Measurements from ENCODE around the gene TBC1D12. TPM values are rescaled to one million over a fixed set of nuclear protein-coding genes. Genes with fewer than 3 reads are reported as not detected.

TBC1D12 gene
- total and polyA plus RNA-seq, 8 donors, result 9.7 to 22.7 (median 18.3) TPM

DNA sequence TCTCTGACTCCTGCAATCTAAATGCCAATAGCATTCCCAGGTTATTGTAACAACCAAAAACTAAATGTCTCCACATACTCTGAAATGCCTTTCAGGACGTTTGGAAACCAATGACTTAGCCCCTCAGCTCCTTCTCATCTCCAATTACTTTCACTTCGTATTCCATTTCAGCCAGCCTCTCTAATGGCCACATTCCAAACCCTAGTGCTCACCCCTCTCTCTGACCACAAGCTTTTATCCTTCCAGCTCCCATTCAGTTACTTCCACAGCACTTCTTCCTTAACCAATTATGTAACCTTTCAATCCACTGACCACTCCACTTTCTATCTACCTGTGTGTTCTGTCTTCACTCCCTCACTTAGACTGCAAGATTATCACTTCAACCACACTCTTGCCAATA is 43.9 kb upstream of the TBC1D12 start:
- intact Hi-C loops (cut with DNase I), result no loop called here
- ATAC-seq, result peak; percentile 8

GRCh38 chr10:94361171-94361794 is 41.1 kb upstream of the TBC1D12 start:
- Histone ChIP-seq H3K9me3 (no peaks in the 10 kb centered on the region), H3K4me3 (peak overlapping the region in 1 of 2 donors; percentile 60), H3K4me1 (peaks cover 16 to 23% of the 10 kb centered on the region in 2 donors), H3K27me3 (peaks cover 0 to 6% of the 10 kb centered on the region in 2 donors), H3K27ac (no peak overlapping the region), H3K36me3 (peaks cover 0 to 23% of the 10 kb centered on the region in 2 donors)
- ATAC-seq (no peak), DNase-seq (peak in 1 of 4 donors; percentile 6)
- TF ChIP-seq CTCF (IDR thresholded peaks at IDR 0.05), result no peak
- intact Hi-C loops (cut with DNase I), result no loop called here

More for the DNA sequence above, 43.9 kb upstream of the TBC1D12 start:
- H3K36me3 ChIP-seq, result peaks cover 0 to 46% of the 10 kb centered on the region in 2 donors
- H3K4me1 ChIP-seq, result peaks cover 16 to 23% of the 10 kb centered on the region in 2 donors
- TF ChIP-seq CTCF (IDR thresholded peaks at IDR 0.05), result no peak
- H3K27ac ChIP-seq, result no peak overlapping the region
- H3K4me3 ChIP-seq, result no peak overlapping the region
- no peaks in the 10 kb centered on the region for H3K9me3 ChIP-seq
- no peak for DNase-seq
- no peaks in the 10 kb centered on the region for H3K27me3 ChIP-seq

GRCh38 chr10:94362360-94363250 is 39.7 kb upstream of the TBC1D12 start, which contains the start of gene NOC3L:
TSS of gene NOC3L (minus strand) at chr10:94362939. CDS start at chr10:94362838, 101 bp downstream.
- H3K4me1 ChIP-seq, result peaks cover 16 to 23% of the 10 kb centered on the region in 2 donors
- ATAC-seq (peak; percentile 100), DNase-seq (peak; percentile 93 to 98 (median 97))

DNA sequence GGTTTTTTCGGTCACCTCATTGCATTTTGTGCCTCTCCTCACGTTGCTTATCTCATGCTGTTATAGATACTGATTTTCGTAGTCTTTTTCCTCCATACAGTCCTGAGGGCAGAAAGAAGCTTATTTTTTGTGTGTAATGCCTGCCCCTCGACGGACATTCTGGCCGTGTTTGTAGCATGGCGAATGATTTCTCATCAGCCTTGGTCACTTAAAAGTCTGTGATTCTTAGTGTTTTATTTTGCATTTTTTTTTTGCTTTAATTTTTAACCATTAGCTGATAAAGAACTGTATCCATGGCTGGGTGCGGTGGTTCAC is 39.1 kb upstream of the TBC1D12 start:
- H3K4me3 ChIP-seq, result peak overlapping the region; percentile 60 to 87
- no peaks in the 10 kb centered on the region for H3K9me3 ChIP-seq
- H3K27me3 ChIP-seq, result peaks cover 0 to 6% of the 10 kb centered on the region in 2 donors
- H3K36me3 ChIP-seq, result peaks cover 0 to 6% of the 10 kb centered on the region in 2 donors
- peak overlapping the region; percentile 10 to 75 for H3K27ac ChIP-seq
- ATAC-seq, result peak; percentile 30
- DNase-seq, result no peak
- no peak for TF ChIP-seq CTCF (IDR thresholded peaks at IDR 0.05)
- intact Hi-C loops (cut with DNase I), result no loop called here
- peaks cover 16 to 22% of the 10 kb centered on the region in 2 donors for H3K4me1 ChIP-seq

More at GRCh38 chr10:94362360-94363250, 39.7 kb upstream of the TBC1D12 start, which contains the start of gene NOC3L:
- peak; percentile 72 to 98 for TF ChIP-seq CTCF (IDR thresholded peaks at IDR 0.05)
- peaks cover 0 to 10% of the 10 kb centered on the region in 2 donors for H3K36me3 ChIP-seq
- H3K9me3 ChIP-seq, result no peaks in the 10 kb centered on the region
- intact Hi-C loops (cut with DNase I), result no loop called here
- H3K4me3 ChIP-seq, result peak within 1 kb of the TSS; percentile 60 to 87
- H3K27ac ChIP-seq, result peak within 1 kb of the TSS; percentile 68 to 75
- H3K27me3 ChIP-seq, result peaks cover 0 to 6% of the 10 kb centered on the region in 2 donors

DNA sequence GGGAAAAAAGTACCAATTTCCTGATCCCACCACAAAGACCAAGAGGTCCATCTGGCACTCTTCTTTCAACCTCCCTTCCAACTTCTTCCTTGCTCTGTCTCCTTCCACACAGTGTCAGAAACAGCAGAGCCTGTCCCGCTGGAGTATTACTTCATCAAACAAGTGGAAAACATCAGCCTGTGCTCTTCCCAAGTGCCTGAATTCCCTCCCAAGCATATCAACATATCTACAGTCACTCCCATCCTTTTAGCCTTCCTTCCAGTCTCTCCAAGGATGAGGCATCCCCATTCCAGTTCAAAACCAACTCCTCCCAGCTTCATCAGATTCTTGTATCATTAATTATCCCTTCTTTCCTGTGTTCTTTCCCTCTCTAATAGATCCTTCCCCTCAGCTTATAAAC is 37.9 kb upstream of the TBC1D12 start:
- intact Hi-C loops (cut with DNase I), result no loop called here
- no peak for TF ChIP-seq CTCF (IDR thresholded peaks at IDR 0.05)
- peaks cover 0 to 6% of the 10 kb centered on the region in 2 donors for H3K27me3 ChIP-seq
- H3K4me1 ChIP-seq, result peaks cover 16 to 20% of the 10 kb centered on the region in 2 donors
- no peaks in the 10 kb centered on the region for H3K9me3 ChIP-seq
- no peak for ATAC-seq
- H3K36me3 ChIP-seq, result no peaks in the 10 kb centered on the region
- DNase-seq, result no peak
- no peak overlapping the region for H3K4me3 ChIP-seq
- H3K27ac ChIP-seq, result no peak overlapping the region

All from left lung (tissue), 10 donors.